ENCODE measurements around the gene RPL22L1.

- no peak for TF ChIP-seq ZNF133 (tag by site-specific recombination; IDR thresholded peaks at IDR 0.05)
- TF ChIP-seq SP2 (tag by site-specific recombination; IDR thresholded peaks at IDR 0.05), result no peak
- TF ChIP-seq ZBTB7A (tag by site-specific recombination; IDR thresholded peaks at IDR 0.05; ENCODE audit: low read depth), result no peak
- no peak for TF ChIP-seq CTCF (tag by site-specific recombination; IDR thresholded peaks at IDR 0.05)
- no peak for TF ChIP-seq REPIN1 (tag by site-specific recombination; IDR thresholded peaks at IDR 0.05; ENCODE audit: low read depth)
- TF ChIP-seq ZNF629 (tag by site-specific recombination; IDR thresholded peaks at IDR 0.05), result no peak
- TF ChIP-seq ZSCAN5A (tag by site-specific recombination; IDR thresholded peaks at IDR 0.05), result no peak
- TF ChIP-seq ZNF658 (tag by site-specific recombination; IDR thresholded peaks at IDR 0.05), result no peak
- no peak for TF ChIP-seq ZNF202 (tag by site-specific recombination; IDR thresholded peaks at IDR 0.05; ENCODE audit: borderline replicate concordance)
Measured at GRCh38 chr3:170844377-170844776, 25.6 kb downstream of the RPL22L1 start.
